HG02571 (cell line): Measurements from ENCODE around the gene VIT.

Experiments used
- ATAC-seq: cut with Tn5 transposase; IDR thresholded peaks from one replicate; pipeline ENCODE4 v1.9.1; 2021; ENCODE audit warnings: mild to moderate bottlenecking, moderate library complexity; ENCODE audit not compliant: unreplicated experiment

Gene VIT

DNA sequence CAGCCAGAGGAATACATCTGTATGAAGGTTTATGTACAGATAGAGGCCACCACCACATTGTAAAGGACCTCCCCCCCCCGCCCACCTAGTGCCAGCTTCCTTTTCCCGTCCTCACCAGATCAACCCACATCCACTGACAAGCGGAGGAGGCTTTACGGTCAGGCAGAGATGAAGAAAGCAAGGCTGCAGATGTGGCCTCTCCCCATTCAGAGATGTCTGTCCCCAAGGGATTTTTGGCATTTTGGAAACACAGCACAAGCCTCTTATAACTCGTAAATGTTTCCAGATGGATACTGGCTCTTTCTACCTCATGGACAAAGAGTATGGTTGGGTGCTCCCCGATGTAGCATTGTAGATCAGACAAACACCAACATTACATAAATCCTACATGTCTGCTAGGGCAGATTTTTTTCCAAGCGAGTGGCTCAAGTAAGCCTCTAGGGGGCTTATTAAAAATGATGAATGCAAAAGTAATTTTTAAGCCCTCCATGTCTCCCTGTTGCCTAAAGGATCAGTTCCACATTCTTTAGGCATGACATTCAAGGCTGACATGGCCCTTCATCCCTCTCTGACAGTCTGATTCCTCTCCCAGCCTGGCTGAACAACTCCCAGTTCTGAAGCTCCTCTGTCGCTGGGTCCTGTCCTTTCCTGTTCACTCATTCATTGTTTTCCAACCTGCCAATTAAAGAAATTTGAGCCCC, 11.7 kb downstream of the VIT start:
- no peak for ATAC-seq

GRCh38 chr2:36710858-36711515, 14.5 kb downstream of the VIT start:
- no peak for ATAC-seq

DNA sequence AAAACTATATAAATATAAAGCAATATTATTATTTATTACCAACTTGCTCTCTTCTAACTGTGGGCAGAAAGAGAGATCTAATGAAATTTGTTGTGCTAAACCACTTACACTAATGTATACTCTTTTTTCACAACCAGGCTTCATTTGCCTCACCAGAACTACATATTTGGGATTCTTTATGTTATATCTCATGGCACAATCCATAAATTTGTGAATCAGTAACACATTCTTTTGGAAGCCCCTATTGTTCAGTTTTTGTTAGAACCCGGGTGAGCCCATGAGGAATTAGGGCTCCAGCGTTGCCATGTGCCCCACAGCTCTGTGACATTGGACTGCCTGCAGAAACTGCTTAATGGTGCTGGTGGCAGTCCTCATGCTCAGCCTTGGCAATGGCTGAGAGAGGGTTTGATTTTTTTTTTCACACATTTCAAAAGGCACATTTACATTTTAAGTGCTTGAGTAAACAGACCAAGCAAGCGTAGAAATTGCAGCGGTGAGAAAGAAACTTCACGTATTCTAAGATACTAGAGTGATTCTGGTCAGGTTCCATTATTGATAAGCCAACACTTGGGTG, 15.3 kb downstream of the VIT start:
- ATAC-seq = no peak

- ATAC-seq = no peak
Observed at GRCh38 chr2:36713310-36713709, 16.8 kb downstream of the VIT start.

DNA sequence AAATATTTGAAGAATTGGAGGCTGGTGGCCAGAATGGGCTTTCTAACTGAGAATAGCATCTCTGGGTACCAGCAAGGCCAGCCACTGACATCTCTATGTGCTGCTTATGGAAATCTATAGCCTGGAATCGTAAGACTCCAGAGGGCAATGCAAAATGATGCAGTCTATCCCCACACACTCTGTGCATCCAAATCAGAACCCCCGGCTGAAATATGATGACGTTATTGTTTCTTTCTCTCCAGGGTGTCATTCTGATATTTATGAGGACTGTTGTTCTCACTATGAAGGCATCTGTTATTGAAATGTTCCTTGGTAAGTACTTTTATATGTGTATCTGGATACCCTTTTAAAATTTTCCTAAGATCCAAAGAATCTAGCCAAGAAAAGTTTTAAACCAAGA, 19.6 kb downstream of the VIT start:
- ATAC-seq = no peak

DNA sequence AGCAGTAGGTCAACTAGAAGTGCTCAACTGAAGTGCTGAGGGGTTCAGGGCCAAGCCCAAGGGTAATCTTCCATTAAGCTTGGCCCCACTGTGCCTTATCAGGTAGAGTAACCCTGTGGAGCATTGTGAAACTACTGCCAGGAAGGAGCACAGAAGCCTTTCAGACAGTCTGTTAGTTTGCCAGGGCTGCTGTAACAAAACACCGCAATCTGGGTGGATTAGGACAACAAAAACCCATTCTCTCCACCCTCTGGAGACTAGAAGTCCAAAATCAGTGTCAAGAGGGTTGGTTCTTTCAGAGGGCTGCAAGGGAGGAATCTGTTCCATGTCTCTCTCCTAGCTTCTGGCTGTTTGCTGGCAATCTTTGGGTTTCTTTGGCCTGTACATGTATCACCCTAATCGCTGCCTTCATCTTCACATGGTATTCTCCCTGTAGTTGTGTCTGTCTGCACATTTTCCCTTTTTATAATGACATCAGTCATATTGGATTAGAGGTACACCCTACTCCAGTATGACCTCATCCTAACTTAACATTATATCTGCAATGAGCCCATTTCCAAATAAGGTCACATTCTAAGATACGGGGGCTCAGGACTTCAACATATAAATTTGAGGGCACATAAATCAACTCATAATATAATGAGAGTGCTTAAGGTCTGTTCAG, 21.2 kb downstream of the VIT start:
- no peak for ATAC-seq

- ATAC-seq = no peak
Observed at GRCh38 chr2:36727550-36727949, 31.0 kb downstream of the VIT start.

DNA sequence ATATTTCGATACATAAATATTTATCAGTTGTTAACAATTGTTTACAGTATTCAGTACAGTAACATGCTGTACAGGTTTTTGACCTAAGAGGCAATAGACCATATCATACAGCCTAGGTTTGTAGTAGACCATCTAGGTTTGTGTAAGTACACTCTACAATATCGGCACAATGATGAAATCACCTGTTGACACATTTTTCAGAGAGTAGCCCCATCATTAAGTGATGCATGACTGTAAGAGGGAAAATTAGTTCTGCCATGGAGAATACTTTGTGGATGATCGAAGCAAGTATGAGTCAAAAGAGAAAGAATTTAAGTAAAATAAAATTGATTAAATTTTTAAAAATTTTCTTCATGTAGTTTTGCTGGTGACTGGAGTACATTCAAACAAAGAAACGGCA, 32.6 kb downstream of the VIT start:
- ATAC-seq = no peak

DNA sequence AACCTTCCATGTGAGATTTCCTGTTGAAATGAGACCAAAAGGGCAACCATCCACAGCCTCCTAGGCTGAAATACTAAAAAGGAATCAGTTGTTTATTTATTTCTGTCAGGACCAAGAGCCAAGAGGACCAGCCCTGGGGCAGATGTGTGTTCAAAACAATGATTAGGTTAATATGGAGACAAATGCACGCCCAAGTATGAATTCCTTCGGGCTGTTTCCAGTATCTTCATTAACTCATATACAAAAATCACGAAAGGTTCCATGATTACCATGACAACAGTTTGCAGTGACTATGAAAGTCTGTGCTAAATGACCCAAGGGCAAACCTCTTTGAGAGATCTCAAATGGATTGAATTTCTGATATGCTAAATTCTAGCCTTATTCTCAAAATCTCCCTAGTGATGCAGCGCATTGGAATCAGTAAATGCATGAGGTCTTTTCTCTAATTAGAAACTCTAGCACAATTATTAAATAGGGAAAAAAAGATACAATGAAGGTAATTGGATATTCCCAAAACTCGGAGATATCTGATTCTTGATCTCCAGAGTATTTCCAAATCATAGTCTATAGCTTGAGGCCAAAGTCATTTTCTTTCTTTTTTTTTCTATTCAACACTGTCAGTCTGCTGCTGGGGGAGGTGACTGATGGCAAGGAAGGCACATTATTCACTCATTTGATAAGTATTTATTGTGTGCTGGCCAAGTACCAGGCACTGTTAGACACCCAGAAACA, 35.6 kb downstream of the VIT start:
- ATAC-seq = no peak

GRCh38 chr2:36732673-36733036, 36.1 kb downstream of the VIT start:
- ATAC-seq = no peak

- no peak for ATAC-seq
Observed at GRCh38 chr2:36733215-36733614, 36.7 kb downstream of the VIT start.

- no peak for ATAC-seq
Observed at GRCh38 chr2:36734304-36734703, 37.8 kb downstream of the VIT start.

GRCh38 chr2:36737131-36737750, 40.7 kb downstream of the VIT start:
- ATAC-seq = no peak

DNA sequence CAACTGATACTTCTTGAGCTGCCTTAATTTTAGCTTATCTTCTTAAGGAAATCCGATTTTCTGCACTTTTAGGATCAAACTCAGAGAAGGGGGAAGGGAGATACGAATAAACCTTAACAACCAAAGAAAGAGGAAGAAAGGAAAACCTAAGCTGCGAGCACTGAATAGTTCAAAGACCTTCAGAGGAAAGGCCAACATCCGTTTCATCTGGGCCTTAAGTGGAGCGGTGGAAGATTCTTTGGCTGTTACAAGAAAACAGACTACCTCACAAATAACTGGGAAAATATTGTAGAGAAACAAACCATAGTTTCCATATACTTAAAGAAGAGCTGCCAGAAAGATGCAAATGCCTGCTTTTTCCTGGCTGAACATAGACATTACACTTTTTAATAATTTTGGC, 43.6 kb downstream of the VIT start:
- ATAC-seq = no peak

GRCh38 chr2:36741188-36741837, 44.8 kb downstream of the VIT start:
- ATAC-seq = no peak

- no peak for ATAC-seq
Observed at GRCh38 chr2:36743954-36744353, 47.4 kb downstream of the VIT start.

- no peak for ATAC-seq
Observed at GRCh38 chr2:36748166-36748565, 51.7 kb downstream of the VIT start.

DNA sequence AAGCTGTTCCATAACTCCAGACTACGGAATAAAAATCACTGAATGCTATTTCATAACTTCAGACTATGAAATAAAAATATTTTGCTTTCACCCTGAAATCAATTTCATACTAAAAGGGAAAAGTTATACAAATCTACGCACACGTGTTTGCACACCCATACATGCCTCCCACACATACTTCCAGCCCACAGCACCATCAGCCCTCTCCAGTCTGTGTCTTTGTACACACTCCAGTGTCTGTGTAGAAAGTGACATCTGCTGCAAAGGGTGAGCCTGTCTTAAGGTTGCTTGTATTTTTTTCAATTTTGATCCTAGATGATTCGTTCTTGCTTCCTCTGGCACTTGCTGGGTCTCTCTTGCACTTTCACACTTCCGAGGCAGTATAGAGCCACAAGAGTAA, 53.6 kb downstream of the VIT start:
- ATAC-seq = no peak

- no peak for ATAC-seq
Observed at GRCh38 chr2:36753706-36754221, 57.3 kb downstream of the VIT start.

DNA sequence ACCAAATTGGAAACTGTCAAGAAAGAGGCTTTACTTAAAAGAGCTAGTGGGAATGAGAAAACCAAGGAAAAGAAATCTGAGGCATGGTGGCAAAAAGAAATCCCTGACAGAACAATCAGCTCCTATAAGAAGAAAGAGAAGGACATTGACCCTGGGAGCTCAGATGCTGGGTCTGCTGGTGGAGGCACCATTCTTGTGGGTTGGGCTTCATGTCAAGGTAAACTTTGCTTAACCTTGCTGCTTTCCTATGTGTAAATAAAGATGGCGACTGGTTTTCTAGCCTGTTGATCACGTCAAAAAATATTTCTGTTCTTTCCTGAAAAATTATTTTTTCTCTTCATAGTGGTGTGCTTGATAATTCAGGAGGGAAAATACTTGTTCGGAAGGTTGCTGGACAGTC, 58.1 kb downstream of the VIT start:
- no peak for ATAC-seq
